Cortex of kidney (tissue), 1 donor: ENCODE measurements around the gene FOCAD.

Experiments used
- DNase-seq: peaks from one replicate; lab custom pipeline; 2025; lab: John Stamatoyannopoulos, UW

The FOCAD gene

DNA sequence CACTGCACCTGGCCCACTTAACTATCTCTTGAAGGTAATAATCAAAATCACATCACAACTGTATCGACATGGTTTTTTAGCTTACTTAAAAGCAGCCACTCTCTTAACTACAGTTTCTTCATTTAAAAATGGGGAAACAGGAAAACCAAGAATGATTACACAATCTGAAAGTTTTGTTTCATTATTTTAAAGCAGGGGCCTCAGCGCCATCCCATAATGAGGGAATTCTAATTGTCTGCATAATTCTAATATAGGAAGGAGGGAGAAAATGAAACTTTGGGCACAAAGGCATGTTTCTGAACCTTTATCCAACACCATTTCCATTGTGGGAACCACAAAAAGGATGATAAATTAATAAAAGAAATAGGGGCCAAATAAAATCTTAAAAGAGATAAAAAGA is 339.8 kb downstream of the FOCAD start:
- no peak for DNase-seq

DNA sequence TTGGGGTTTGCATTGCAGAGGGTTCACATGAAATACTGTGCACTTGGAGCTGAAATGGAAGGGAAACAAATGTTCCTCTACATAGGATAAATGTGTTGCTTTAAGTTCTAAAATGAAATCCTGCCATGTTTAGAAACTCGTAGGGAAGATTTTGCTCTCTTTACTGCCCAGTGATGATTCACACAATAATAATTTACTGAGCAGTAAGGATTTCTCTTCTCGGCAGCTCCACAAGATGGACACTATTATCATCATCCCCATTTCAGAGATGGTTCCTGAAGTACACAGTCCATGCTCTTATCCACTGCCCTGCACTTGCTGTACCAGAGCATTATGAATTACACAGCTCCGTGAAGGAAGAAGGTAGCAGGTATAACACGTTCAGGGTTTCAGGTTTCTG is 343.2 kb downstream of the FOCAD start:
- DNase-seq = no peak

DNA sequence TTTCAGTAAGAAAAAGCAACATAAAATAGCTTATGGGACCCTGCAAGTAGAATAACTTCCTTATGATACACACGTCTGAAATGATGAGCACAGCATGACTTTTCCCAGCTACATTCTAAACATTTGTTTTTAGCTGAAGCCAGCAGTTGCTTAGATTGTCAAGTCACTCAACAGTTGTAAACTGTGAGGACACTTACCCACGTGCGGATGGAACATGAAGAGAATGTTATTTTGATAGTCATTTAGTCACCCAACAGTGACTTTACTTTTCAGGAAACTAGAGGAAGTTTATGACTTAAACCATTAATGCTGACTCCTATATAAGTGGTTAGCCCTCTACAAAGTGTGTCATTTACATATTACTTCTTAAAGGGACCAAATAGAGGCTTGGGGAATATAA is 344.4 kb downstream of the FOCAD start:
- DNase-seq = no peak

DNA sequence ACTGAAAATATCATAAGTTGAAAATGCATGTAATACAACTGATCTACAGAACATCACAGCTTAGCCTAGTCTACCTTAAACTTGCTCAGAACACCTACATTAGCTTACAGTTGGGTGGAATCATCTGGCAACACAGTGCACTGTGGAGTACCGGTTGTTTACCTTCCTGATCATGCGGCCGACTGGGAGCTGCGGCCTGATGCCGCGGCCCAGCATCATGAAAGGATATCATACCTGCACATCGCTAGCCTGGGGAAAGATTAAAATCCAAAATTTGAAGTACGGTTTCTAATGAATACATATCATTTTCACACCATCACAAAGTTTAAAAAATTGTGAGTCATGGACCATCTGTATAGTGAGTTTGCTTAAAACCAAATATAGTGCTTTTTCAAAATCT is 345.6 kb downstream of the FOCAD start:
- no peak for DNase-seq

DNA sequence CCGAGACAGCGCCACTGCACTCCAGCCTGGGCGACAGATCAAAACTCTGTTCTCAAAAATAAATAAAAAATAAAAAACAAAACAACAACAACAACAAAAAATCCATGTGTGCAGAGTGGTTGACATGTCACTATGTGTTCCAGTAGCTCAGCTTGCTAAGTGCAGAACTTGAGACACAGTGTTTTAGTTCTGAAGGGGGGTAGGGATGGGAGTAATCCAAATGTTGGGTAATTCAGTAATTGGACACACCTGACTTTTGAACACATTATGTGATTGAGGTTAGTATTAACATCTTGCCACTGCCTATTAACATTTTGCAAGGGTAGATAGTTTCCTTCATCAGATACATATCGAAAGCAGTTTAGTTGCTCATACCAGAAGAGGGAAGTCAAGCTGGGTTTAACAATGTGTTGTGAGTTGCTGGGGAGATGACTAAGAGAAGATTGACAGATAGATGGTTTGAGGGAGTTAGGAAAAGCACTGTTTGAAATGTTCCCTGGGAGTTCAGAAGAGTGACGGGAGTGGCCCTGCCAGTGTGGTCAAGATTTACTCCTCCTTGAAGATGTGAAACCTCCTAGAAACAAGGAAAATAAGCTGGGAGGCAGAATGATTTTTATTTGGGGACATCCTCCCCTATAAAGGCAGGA is 346.5 kb downstream of the FOCAD start:
- no peak for DNase-seq

DNA sequence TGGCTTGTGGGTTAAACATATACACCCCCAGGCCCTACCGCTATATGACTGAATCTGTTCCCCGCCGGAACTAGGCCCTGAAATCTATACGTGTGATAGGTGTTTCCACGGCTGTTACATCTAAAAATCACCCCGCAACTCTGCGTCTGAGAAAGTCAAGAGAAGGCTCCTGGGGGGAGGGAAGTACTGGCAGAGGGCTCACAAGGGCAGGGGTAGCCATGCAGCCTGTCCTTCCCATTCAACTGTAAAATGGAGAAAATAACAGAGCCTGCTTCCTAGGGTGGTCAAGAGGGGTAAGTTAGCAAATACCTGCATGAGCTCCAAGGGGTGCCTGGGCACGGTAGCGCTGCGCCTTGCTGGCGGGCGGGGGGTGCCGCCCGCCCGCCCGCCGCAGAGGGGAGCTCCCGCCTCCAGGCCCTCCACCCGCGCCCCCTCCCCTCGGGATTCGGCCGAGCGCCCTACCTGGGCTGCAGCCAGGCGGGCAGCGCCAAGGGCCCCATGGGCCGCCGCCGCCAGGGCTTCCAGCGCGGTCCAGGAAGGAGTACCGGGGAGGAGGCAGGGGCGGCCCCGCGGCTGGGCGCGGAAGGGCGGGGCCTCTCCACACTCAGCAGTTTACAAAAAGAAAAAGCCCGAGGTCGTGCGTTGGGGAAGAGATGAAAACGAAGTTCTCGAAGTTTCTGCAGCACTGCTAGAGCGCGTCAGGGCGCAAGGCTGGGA is 347.2 kb downstream of the FOCAD start, which contains the start of gene HACD4:
TSS of gene HACD4 (minus strand) at position 550 of the 717 bp plus-strand sequence. CDS start at position 500, 50 bp downstream.
- no peak for DNase-seq

DNA sequence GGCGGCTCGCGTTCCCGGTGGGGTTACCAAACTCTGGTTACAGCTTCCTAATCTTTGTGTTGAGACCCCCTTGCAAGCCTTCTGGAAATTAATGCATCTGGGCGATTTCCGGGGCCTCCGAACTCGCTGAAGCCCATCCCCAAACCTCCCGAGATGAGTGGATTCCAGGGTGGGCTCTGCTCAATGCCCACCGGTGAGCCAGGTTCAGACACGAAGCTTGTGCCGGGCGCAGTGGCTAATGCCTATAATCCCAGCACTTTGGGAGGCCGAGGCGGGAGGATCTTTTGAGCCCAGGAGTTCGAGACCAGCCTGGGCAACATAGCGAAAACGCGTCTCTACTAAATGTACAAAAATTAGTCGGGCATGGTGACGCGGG is 347.7 kb downstream of the FOCAD start:
- DNase-seq = no peak

DNA sequence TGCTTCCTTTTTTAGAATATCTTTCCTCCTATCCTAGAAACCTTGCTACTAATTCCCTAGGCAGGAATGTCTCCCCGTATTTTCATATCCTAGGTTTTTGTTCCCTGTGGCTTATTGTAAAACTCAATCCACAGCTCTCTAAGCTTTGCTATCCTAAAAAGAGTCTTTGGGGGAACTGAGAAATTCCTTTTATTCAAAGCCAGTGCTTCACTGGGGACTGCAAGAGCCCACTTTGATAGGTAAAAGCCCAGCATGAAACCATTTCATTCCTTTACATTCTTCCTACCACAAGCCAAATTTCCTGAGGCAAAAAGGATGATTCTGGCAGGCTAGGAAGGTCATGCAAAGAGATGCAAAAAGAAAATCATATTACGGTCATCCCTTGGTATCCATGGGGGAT is 353.2 kb downstream of the FOCAD start:
- DNase-seq = no peak

DNA sequence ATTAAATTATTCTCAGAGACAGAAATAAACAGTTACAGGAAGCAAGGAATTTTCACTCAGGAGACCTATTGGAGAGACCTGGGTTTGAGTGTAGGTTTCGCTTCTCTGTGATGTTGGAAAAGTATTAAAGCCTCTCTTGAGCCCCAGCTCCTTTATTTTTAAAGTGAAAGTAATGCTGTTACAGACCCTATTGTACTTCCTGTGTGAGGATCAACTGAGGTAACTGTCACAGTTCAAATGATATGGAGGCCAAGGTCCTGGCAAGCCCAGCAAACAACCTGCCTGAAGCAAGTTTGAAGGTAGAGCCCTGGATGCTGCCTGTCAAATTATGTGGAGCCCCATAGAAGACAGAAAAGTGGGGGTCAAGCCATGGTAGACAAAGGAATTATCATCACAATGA is 355.2 kb downstream of the FOCAD start:
- no peak for DNase-seq

DNA sequence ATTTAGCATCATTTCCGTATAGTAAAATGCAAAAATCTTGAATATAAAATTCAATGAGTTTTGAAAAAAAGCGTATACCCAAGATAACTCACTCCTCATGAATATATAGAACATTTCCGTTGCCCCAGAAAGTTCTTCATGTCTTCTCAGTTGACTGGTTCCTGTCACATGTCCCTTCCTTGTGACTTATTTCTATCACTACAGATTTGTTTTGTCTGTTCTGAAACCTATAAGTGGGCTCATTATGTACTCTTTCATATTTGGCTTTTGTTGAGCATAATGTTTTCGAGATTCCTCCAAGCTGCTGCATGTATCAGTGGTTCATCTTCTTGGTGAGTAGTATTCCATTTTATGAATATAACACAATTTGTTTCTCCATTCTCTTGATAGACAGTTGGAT is 358.4 kb downstream of the FOCAD start:
- DNase-seq = no peak

DNA sequence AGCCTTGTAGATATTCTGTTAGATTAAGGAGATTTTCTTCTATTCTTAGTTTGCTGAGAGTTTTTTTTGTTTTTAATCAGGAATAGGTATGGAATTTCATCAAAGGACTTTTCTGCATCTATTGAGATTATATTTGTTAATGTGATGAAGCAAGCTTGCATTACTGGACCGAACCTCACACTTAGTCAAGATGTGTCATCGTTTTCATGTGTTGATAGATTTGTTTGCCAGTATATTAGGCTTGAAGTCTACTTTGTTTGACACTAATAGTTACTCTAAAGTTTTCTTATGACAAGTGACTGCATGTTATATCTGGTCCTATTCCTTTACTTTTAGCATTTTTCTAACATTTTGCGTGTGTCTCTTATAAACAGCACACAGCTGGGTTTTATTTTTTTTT is 359.8 kb downstream of the FOCAD start:
- no peak for DNase-seq
